GM12873 (cell line): Measurements from ENCODE around the gene COPG2.
A peak's percentile ranks its signal among the peaks of the same experiment; 100 is the strongest.

Experiments
- CTCF ChIP-seq: IDR thresholded peaks from 2 replicates; pipeline ENCODE4 v1.5.1; 2012; ENCODE audit warnings: low read depth, mild to moderate bottlenecking, moderate library complexity, low read length, control low read depth; ENCODE audit not compliant: insufficient read depth; ENCODE audit errors: missing control alignments

The COPG2 gene

GRCh38 chr7:130492523-130493274, 175.8 kb downstream of the COPG2 start:
- no peak for TF ChIP-seq CTCF

GRCh38 chr7:130491841-130492522, 176.6 kb downstream of the COPG2 start, which contains the start of gene MEST:
TSS of gene MEST (plus strand) at chr7:130492085. CDS start at chr7:130492314, 229 bp downstream.
- no peak for TF ChIP-seq CTCF

DNA sequence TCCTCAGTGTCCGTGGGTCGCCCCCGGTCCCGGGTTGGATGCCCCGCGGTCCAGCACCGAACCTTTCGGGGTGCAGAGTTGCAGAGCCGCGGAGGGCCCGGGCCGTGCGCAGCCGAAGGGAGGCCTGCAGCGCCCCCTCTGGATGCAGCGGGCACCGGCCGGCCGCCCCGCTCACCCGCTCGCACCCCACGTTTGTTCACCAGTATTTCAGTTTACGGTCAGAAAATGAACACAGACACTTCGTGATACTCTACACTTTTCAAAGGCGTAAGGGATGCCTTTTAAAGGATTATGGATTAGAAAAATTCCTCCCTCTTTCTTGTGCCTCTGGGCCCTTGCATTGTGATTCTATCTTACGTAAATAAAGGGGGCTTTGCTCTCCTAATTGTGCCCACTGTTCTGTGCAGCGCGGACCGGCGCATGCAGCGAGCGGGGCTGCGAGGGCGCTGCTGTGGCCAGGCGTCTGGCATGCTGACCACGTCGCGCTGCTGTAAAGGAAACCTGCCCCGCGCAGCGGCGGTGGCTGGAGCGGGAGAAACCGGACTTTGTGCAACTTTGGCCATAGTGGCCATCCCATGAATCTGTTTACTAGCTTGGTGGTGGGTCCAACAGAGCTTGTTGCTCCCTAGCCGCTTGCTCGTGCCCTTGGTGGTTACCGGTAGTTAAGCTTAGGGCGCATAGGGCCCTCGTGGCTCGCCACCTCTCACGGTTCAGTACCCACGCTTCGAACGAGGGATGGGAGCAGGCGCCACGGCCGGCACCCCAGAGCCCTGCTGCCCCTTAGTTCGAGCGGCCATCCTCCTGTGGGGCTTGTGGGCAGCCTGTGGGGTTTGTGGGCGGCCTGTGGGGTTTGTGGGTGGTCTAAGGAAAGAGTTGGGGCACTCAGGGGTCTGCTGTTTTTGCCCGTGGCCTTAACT, 177.4 kb downstream of the COPG2 start:
- peak; percentile 63 for TF ChIP-seq CTCF

- no peak for TF ChIP-seq CTCF
Measured at GRCh38 chr7:130490311-130490791, 178.2 kb downstream of the COPG2 start.

DNA sequence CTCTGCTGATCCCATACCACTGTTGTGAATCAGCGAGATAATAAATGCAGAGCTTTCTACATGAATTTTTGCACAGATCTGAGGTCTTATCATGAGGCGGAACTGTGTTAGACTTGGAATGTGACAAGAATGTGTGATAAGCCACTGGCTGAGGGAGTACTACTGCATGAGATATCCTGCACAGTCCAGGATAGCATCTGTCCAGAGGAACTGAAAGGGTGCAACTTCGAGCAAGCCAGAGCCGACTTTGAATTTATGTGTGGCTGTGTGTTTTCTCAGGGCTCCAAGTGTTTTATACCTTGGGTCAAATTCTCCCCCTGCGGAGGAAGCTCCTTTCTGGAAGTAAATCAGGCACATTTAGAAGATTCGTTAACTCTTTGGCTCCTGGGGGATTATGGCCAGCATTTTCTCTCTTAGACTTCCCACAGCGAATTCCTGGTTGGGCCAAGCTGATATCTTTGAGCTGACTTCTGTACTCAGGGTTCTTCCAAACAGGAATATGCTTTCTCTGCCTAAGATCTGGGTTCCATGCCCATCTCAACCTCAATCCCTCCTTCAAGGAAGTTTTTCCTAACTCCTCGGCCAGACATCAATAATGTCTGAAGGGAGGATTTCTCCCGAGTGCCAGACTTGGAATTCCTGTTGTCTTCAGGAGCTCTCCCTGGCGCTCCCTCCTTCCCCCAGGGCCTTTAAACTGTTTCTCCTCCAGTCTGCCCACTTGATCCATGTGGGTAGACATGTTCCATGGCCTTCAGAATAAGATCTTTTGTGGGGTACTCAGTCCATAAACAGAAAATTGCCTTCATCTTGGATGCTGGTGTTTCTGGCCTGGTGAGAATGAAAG, 179.2 kb downstream of the COPG2 start:
- TF ChIP-seq CTCF, result no peak

DNA sequence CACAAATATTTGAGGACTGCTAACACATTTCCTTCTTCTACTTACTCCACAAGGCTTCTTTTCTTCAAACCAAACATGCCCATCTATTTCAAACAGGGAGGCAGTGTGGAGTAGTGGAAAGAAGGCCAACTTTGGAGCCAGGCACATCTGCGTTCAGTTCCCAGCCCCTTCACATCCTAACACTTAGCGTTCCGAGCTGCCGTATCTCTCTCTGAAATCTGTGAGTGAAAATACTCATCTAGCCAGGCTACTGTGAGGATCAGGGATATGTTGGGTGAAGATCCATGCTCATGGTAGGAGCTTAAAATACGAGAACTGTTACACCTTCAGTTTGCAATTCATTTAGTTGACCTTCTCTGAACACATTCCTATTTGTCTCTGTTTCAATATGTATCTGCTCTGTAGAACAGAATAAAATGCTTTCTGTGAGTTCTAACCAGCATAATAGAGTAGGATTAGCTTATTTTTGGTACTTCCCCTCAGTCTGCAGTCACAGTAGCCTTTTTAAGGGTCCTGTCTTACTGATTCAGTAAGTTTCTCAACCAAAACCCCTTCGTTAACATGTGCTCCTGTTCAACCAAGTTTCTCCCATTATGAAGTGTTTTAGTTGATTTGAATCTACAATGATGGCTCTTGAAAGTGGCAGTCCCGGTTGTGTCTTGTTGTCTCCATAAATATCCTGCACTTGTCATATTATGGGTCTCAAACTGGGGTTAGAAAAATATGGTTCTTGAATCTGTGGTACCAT, 180.0 kb downstream of the COPG2 start:
- no peak for TF ChIP-seq CTCF
